Left lung (tissue), 10 donors: ENCODE data around the gene PEMT. TPM values are rescaled to one million over a fixed set of nuclear protein-coding genes. Genes with fewer than 3 reads are reported as not detected.

Source experiments
- ATAC-seq: fragments of 200-7000 bp; cut with Tn5 transposase; one replicate; pipeline ENCODE4 v1.9.1; 2020; ENCODE audit warnings: moderate library complexity
- DNase-seq, 4 donors: peaks; one replicate each; pipeline ENCODE4 v3.0.0-alpha.2; 2013 to 2020
- H3K27ac ChIP-seq, 2 donors: fragments of 200-600 bp; sonication (generic) in 1 of 2; one replicate each; pipeline versions ENCODE4 v1.5.0 to v1.8.0; 2020 to 2021
- H3K27me3 ChIP-seq, 2 donors: fragments of 200-600 bp; sonication (generic) in 1 of 2; one replicate each; pipeline versions ENCODE4 v1.5.0 to v1.8.0; 2020 to 2021
- H3K36me3 ChIP-seq, 2 donors: fragments of 200-600 bp; sonication (generic) in 1 of 2; one replicate each; pipeline versions ENCODE4 v1.5.0 to v1.8.0; 2020 to 2021
- H3K4me1 ChIP-seq, 2 donors: fragments of 200-600 bp; one replicate each; pipeline ENCODE4 v1.8.0; 2021
- H3K4me3 ChIP-seq, 2 donors: fragments of 200-600 bp; sonication (generic) in 1 of 2; one replicate each; pipeline versions ENCODE4 v1.5.0 to v1.8.0; 2020 to 2021; ENCODE audit warnings: mild to moderate bottlenecking in 1 of 2
- H3K9me3 ChIP-seq, 2 donors: fragments of 200-600 bp; sonication (generic) in 1 of 2; one replicate each; pipeline versions ENCODE4 v1.5.0 to v1.8.0; 2020 to 2021
- intact Hi-C, 2 donors: fragments of 100-400 bp; cut with DNase I; formaldehyde crosslinking; loops; one replicate each; pipeline versions ENCODE4 v1.11.2 to v1.14.2; 2022
- polyA plus RNA-seq, 6 donors: library from polyadenylated mRNA; unstranded; fragments of 120-200 nt; gene quantifications; one replicate each; pipeline ENCODE4 v1.2.1, GENCODE V29; 2013; ENCODE audit not compliant: insufficient read length in 6 of 6
- total RNA-seq, 2 donors: library from RNA; stranded (reverse); fragmentation: NEBNext Ultra II Directional; extraction: Animal tissue kit (Norgen Biotek cat#: 25700); gene quantifications; one replicate each; pipeline ENCODE4 v1.2.1, GENCODE V29; 2021
- TF ChIP-seq, protein P1 (sequence below), 2 donors: fragments of 200-600 bp; sonication (generic) in 1 of 2; IDR thresholded peaks; one replicate each; pipeline versions ENCODE4 v1.5.0 to v1.8.0; 2021; ENCODE audit warnings: antibody characterized with exemption in 2 of 2
- donor health status: DM: no; HTN: yes; CAD: no.
- donor health status: DM: no; HTN: no; CAD: no.

Gene PEMT
- total and polyA plus RNA-seq, 8 donors: 22.3 to 38.7 (median 28.3) TPM

DNA sequence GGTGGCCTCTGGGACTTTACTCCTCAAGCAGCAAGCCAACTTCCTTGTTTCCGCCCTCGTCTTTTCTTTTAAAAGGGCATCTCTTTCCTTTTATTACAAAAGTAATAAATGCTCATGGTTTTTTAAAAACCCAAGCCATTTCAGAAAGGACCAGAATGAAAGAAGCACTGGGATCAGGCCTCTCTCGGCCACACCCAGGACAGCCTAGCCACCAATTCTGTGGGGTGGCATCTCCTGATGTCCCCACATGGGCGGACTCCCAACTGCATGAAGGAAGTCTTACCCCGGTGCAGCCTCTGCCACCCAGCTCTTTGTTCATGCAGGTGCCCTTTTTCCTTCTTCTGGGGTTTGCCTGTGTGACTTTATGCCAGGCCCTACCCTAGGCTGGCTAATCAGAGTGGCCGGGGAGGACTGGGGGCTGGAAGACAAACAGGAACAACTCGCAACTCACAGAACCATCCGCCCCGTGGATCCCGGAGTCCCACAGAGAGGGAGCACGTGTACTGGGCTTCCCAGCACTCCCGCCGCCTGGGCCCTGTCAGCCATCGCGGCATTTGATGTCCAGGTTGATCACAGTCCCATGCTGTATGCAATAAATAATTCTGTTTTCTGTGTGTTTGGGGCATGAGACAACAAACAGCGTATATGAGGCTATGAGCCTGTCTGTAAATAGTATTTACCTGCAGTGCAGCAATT lies 92.8 kb downstream of the PEMT start:
- no peaks in the 10 kb centered on the region for H3K36me3 ChIP-seq
- TF ChIP-seq, protein P1, sequence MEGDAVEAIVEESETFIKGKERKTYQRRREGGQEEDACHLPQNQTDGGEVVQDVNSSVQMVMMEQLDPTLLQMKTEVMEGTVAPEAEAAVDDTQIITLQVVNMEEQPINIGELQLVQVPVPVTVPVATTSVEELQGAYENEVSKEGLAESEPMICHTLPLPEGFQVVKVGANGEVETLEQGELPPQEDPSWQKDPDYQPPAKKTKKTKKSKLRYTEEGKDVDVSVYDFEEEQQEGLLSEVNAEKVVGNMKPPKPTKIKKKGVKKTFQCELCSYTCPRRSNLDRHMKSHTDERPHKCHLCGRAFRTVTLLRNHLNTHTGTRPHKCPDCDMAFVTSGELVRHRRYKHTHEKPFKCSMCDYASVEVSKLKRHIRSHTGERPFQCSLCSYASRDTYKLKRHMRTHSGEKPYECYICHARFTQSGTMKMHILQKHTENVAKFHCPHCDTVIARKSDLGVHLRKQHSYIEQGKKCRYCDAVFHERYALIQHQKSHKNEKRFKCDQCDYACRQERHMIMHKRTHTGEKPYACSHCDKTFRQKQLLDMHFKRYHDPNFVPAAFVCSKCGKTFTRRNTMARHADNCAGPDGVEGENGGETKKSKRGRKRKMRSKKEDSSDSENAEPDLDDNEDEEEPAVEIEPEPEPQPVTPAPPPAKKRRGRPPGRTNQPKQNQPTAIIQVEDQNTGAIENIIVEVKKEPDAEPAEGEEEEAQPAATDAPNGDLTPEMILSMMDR (IDR thresholded peaks at IDR 0.05): no peak
- H3K4me3 ChIP-seq: no peak overlapping the region
- H3K9me3 ChIP-seq: no peaks in the 10 kb centered on the region
- intact Hi-C loops: loop anchor here in 1 of 2 donors (5.0 to 10.0 kb wide), 2 partner anchors 69 to 144 kb away; no protein-coding TSS in a partner anchor
- H3K27me3 ChIP-seq: peaks cover 0 to 21% of the 10 kb centered on the region in 2 donors
- no peak overlapping the region for H3K27ac ChIP-seq
- no peak for ATAC-seq
- H3K4me1 ChIP-seq: peaks cover 10 to 31% of the 10 kb centered on the region in 2 donors
- peak in 1 of 4 donors; percentile 24 for DNase-seq

DNA sequence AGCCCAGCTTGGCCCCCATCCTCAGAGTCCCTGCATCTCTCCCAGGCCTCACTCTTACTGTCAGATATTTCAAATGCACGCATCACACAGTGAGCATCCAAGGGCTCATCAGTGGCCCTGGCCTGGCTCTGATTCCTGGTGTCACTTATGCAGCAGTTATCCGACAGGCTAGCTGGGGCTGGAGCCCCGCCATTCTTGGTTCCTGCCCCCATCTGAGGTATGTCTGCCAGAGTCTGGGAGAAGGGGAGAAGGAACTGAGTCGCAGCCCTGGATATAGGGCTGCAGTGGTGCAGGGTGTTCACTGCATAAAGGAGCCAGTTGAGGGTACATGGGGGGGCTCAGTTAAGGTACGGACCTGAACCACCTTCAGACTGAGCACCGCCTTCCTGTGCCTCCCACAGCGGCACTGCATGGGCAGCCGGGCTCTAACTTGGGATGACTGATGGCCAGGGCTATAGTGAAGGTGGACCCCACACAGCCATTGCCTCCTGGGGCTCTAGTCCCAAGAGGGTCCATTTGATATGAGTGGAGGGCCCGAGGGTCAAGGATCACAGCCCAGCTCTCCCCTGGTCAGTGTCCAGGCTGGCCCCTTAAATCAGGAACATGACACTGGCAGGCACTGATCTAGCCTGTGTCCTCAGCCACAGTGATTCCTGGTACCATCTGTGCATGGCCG lies 93.5 kb downstream of the PEMT start:
- peaks cover 0 to 21% of the 10 kb centered on the region in 2 donors for H3K27me3 ChIP-seq
- H3K27ac ChIP-seq: no peak overlapping the region
- intact Hi-C loops: loop anchor here in 1 of 2 donors (5.0 to 10.0 kb wide), 2 partner anchors 69 to 143 kb away; no protein-coding TSS in a partner anchor
- ATAC-seq (no peak), DNase-seq (peak in 1 of 4 donors; percentile 24)
- H3K36me3 ChIP-seq: peaks cover 0 to under 1% of the 10 kb centered on the region in 2 donors
- H3K4me1 ChIP-seq: peaks cover 10 to 34% of the 10 kb centered on the region in 2 donors
- TF ChIP-seq, protein P1 (IDR thresholded peaks at IDR 0.05): no peak
- no peak overlapping the region for H3K4me3 ChIP-seq
- no peaks in the 10 kb centered on the region for H3K9me3 ChIP-seq

DNA sequence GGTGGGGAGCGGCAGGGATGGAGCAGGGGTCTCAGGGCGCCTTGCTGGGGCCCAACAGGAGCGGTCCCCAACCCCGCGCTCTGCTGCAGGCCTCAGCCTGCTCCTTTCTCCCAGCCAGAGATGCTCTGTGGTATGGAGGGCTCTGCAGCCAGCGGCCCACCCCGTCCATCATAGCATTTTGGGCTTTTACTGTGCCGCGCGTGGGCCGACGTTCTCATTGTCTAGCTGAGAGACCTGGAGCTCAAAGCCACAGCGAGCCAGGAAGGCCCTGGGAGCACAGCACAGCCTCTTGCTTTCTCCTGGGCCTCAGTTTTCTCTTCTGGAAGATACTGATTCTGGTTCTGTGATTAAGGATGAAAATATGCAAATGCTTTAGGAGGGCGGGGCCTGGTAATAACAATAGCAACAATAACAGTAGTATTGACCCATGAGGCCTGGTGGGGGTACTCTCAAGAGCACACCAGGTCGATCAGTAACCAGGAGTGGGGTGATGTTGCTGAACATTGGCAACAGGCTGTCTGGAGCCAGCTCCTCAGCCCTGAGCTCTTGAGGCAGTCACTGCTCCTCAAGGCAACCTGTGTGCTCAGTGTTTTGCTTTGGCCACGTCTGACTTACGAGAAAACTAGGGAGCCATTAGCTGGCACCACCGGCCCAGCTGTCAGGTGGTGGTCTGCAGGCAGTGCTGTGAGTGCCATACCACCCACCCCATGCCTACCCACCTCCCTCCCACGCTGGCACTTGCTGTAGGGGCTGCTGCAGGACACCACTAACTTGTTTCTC lies 94.3 kb downstream of the PEMT start:
- peaks cover 10 to 34% of the 10 kb centered on the region in 2 donors for H3K4me1 ChIP-seq
- ATAC-seq (no peak), DNase-seq (peak in 1 of 4 donors; percentile 24)
- H3K9me3 ChIP-seq: no peaks in the 10 kb centered on the region
- H3K27ac ChIP-seq: peak overlapping the region; percentile 19 to 82
- peaks cover 0 to 8% of the 10 kb centered on the region in 2 donors for H3K36me3 ChIP-seq
- peak overlapping the region; percentile 51 to 59 for H3K4me3 ChIP-seq
- TF ChIP-seq, protein P1 (IDR thresholded peaks at IDR 0.05): no peak
- intact Hi-C loops: loop anchor here in 1 of 2 donors (5.0 to 10.0 kb wide), 2 partner anchors 70 to 142 kb away; no protein-coding TSS in a partner anchor
- H3K27me3 ChIP-seq: peaks cover 0 to 21% of the 10 kb centered on the region in 2 donors

DNA sequence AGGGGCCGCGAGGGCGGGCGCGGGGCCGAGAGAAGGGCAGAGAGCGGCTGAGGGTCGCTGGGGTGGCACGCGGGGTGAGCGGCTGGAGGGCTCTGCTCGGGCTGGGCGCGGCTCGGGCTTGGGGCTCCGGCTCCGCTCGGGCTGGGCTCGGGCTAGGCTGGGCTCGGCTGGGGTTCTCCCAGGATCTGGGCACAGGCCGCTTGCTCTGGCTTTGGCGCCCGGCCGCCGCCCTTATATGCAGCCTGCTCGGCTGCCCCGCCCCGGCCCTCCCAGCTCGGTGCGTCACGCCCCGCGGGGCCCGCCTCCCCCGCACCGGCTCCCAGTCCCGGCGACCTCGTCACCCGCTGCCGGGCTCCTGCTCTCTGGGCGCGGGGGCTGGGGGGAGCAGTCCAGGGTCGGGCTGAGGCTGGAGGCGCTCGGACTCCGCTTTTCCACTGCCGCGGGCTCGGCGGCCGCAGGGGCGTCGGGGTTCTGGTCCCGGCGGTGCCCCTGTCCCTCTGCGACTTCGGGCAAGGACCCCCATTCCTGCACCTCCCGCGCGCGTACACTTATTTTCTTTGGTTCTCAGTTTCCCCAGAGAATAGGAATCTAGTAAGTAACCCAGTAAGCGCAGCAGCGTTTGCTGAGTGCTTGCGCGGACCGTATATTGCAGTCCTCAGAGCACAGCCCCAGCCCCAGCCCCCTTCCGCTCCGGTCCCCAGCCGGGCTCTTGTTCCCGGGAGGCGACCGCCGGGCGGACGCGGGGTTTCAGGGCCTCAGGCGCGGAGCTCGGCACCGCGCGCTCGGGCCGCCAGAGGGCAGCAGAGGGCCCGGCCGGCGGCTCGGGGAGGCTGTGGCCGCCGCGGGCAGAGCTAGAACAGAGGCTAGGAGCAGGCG lies 95.1 kb downstream of the PEMT start, which contains the start of gene RASD1:
RASD1 (minus strand) TSS at position 207 of the 876 bp plus-strand sequence. CDS start 214 bp downstream, outside the sequence.
- peak; percentile 84 to 97 (median 90) for DNase-seq
- no peaks in the 10 kb centered on the region for H3K9me3 ChIP-seq
- H3K36me3 ChIP-seq: peaks cover 0 to 16% of the 10 kb centered on the region in 2 donors
- peak; percentile 94 for ATAC-seq
- H3K27ac ChIP-seq: peak within 1 kb of the TSS; percentile 75 to 82
- peak within 1 kb of the TSS; percentile 51 to 59 for H3K4me3 ChIP-seq
- TF ChIP-seq, protein P1 (IDR thresholded peaks at IDR 0.05): peak; percentile 98
- intact Hi-C loops: loop anchor here in 1 of 2 donors (5.0 to 10.0 kb wide), 2 partner anchors 71 to 142 kb away; no protein-coding TSS in a partner anchor
- H3K4me1 ChIP-seq: peaks cover 10 to 34% of the 10 kb centered on the region in 2 donors
- H3K27me3 ChIP-seq: peaks cover 0 to 21% of the 10 kb centered on the region in 2 donors
